NCI-H146 (cell line): ENCODE measurements around the gene C1QTNF4.
A peak's percentile ranks its signal among the peaks of the same experiment; 100 is the strongest.

ENCODE experiments used
- DNase-seq: peaks from one replicate; lab custom pipeline; 2025; lab: John Stamatoyannopoulos, UW

The C1QTNF4 gene

GRCh38 chr11:47592970-47593369, 1.2 kb downstream of the C1QTNF4 start:
- DNase-seq = no peak

- DNase-seq = no peak
These were observed 2.0 kb downstream of the C1QTNF4 start for GRCh38 chr11:47592251-47592650.

GRCh38 chr11:47591764-47592163, 2.4 kb downstream of the C1QTNF4 start:
- no peak for DNase-seq

GRCh38 chr11:47589977-47590861, 4.0 kb downstream of the C1QTNF4 start:
- no peak for DNase-seq

- DNase-seq = no peak
These were observed 4.6 kb downstream of the C1QTNF4 start for GRCh38 chr11:47589584-47589976.

- DNase-seq = no peak
These were observed 5.1 kb downstream of the C1QTNF4 start for GRCh38 chr11:47589118-47589517.

- DNase-seq = no peak
These were observed 6.4 kb downstream of the C1QTNF4 start for GRCh38 chr11:47587723-47588326.

- DNase-seq = no peak
These were observed 7.0 kb downstream of the C1QTNF4 start for GRCh38 chr11:47587039-47587716.

- DNase-seq = no peak
These were observed 7.9 kb downstream of the C1QTNF4 start, which contains the start of gene FAM180B for GRCh38 chr11:47586098-47586855. FAM180B (plus strand) TSS chr11:47586678; CDS start chr11:47586769, 91 bp downstream.

GRCh38 chr11:47583844-47584243, 10.4 kb downstream of the C1QTNF4 start:
- DNase-seq = no peak

- peak; percentile 94 for DNase-seq
These were observed 15.4 kb downstream of the C1QTNF4 start, which contains the start of the genes KBTBD4 and NDUFS3 for GRCh38 chr11:47578524-47579494. KBTBD4 (minus strand) TSS chr11:47578970; CDS start chr11:47578951, 19 bp downstream. NDUFS3 (plus strand) TSS chr11:47579074; CDS start chr11:47579092, 18 bp downstream.

- DNase-seq = no peak
These were observed 16.7 kb downstream of the C1QTNF4 start for GRCh38 chr11:47577460-47578041.

- DNase-seq = no peak
These were observed 20.9 kb downstream of the C1QTNF4 start for GRCh38 chr11:47573321-47573720.

GRCh38 chr11:47572715-47573255, 21.4 kb downstream of the C1QTNF4 start:
- no peak for DNase-seq

- DNase-seq = no peak
These were observed 22.3 kb downstream of the C1QTNF4 start for GRCh38 chr11:47571895-47572294.

- no peak for DNase-seq
These were observed 22.9 kb downstream of the C1QTNF4 start for GRCh38 chr11:47571357-47571729.

GRCh38 chr11:47570651-47571356, 23.4 kb downstream of the C1QTNF4 start:
- no peak for DNase-seq

GRCh38 chr11:47569646-47570045, 24.6 kb downstream of the C1QTNF4 start:
- DNase-seq = no peak

- DNase-seq = peak; percentile 40
These were observed 28.0 kb downstream of the C1QTNF4 start for GRCh38 chr11:47566149-47566698.
